NCI-H146 treated with DMSO at 0.1 percent for 48 hours (cell line): ENCODE data around the gene STARD13.

Source experiments
- DNase-seq: peaks from one replicate; lab custom pipeline; 2025; ENCODE audit not compliant: unreplicated experiment; lab: John Stamatoyannopoulos, UW

Gene STARD13

DNA sequence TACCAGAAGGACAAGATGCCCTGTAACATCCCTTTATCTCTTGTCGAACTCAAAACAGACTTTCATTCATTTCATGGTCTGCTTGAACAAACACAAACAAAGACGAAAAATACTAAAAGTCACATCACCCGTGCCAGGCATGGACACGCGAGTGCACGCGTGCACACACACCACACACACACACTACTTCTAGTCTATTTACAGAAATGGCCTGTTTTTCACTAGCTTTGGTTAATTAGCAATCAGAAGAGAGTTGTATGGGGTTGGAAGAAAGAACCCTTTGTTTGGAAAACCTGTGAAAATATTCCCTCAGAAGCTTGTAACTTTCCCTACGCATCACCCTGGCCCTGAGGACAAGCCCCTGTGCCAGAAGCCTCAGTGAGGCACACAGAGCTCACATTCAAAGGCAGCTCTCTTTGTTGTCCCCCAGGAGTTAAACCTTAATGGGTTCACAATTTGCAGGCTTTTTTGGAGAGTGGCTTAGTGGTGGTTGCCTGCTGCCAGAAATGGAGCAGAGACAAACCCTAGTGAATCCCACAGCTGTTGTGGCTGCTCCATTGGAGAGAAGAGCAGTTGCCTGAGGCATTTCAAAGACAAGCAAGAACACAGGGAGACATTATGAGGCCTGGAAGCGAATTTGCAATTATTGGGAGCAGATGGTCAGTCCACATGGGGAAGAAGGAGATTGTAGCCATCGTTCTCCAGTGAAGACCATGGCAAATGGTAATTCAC, 55.9 kb downstream of the STARD13 start:
- DNase-seq: peak; percentile 41

GRCh38 chr13:33228648-33229445, 56.7 kb downstream of the STARD13 start:
- DNase-seq: peak; percentile 58

DNA sequence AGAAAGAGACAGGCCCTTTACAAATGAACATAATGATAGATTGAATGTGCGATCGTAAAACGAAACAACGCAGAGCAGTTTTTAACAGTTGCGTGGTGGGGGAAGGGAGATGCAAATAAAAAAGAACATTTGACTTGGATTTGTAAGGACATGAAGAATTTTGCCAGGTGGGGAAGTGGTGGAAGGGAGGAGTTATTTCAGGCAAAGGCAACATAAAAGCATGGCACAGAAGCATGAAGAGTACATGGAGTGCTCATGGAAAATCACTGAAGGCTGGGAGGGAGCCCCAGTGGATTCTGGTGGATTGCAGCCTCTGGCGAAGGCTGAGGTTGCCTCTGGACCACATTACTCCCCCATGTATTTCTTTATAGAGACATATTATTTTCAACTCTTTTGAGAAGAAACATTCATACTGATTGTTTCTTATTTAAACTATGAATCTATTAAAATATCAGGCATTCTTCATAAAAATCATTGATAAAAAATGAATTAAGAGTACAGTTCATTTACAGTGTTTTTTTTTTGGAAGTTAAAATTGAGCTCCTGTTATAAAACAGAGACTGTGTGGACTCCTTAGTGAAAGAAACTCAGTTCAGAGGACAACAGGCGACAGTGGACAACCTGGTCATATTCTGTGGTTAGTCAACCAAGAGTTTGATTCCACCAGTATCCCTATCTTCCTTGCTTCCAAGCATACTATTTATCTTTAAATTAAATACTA, 57.5 kb downstream of the STARD13 start:
- DNase-seq: no peak

DNA sequence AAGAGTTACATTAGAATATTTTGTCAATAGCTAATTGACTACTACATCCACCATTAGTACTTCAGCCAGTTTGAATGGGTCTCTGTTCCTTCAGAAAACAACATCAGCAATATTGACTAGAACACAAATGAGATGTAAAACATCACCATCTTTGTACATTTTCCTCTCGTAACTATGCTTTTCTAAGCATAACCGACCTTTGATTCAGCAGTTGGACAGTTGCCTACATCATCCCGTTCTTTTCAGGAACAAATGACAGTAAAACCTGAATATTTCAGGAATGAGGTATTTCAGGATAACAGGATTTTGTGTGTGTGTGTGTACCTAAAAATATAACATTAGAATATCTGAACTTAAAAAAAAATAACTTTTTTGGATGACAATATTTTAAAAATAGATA, 60.9 kb downstream of the STARD13 start:
- no peak for DNase-seq

DNA sequence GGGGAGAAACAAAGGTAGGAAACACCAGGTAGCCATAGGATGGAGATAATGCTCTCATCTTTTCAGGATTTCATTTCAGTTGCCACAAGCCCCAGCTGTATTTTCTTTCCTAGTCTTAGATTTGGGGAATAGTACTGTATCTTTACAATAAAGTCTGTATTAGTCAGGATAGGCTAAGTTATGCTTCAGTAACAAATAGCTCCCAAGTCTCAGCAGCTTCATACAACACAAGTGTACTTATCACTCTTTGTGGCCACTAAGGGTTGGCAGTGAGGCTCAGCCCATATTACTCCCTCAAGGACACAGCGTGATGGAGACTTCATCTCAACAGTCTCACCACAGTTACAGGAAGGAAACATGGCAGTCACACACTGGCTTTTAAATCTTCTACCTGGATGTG, 61.4 kb downstream of the STARD13 start:
- DNase-seq: no peak

GRCh38 chr13:33219926-33220325, 65.6 kb downstream of the STARD13 start:
- DNase-seq: no peak

DNA sequence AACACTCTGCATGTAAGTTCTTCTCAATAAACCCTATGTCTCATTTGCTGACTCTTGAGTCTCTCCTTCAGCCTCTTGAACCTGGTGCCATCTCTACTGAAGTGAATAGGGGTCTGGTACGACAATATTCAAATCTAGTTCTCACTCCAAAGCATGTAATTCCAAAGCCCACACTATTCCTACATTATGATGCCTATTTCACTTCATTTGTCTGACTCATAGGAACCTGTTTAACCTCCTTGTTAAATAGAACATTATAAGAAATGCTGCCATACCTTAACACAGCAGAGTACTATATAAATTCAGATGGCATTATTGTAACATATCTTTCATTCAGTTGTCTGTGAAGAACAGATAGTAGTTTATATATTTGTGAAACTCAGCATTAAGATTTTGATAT, 67.1 kb downstream of the STARD13 start:
- no peak for DNase-seq

GRCh38 chr13:33218020-33218419, 67.5 kb downstream of the STARD13 start:
- DNase-seq: no peak

GRCh38 chr13:33217256-33217655, 68.3 kb downstream of the STARD13 start:
- DNase-seq: no peak

DNA sequence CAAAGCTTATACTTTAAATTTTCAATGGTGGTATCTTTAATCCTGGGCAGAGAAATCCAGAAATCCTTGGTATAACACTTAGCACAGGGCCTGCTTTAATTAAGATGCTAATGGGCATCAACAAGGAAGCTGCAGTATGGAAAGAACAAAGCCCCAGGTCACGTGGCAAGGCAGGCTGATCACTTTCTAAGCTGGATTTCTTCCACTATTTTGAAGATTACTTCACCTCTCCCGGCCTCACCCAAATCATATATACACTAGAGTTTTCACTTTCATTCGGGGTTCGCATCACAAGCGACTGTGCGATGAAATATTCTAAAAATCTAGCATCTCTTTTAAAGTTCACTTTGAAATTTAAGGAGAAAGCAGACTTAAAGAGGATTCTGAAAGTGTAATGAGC, 71.8 kb downstream of the STARD13 start:
- DNase-seq: no peak

DNA sequence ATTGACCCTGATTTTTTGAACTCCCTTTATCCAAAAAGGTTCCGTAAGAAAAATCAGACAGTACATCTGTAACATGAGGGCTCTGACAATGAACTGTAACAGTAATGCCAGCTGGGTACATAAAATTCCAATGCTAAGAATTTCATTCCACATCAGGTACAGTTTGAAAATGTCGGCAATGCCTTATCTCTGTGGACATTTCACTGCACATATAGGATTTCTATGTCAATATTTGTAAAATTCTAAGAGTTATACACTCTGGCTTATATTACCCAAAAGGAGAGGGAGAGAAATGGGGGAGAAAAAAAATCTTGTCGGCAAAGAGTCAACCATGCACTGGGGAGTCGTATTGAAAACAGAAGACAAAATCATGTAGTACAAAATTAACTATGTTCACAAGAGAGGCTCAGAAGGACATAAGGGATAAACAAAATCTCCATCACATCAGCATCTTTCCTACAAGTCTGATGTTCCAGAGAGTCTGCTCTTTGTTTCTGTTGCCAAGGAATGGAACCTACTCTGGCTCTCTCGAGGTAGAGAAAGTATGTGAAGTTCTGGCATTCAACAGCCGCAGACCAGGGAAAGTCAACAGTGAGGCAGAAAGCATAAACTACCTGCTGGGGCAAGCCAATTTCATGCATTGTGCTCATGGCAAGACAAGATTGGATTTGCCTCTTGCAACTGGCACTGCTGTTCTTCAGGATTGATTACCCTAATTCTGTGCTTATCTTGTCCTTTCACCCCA, 72.4 kb downstream of the STARD13 start:
- DNase-seq: peak; percentile 54

DNA sequence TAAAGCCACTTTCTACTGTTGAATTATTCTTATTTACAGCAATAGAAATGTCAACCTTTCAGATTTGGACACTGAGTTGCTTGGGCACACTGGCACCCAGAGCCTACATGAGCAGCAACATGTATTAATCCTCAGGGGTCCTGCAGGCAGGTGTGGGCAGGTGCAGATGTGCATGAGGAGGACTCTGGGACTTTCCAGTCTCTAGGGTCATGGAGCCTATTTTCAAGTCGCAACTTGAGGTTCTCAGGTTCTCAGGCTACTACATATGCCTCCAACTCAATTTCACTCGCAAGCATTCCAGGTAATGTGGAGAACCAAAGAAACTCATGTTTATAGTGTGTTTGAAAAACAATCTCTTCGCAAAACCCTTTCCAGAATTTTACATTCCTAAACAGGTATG, 73.2 kb downstream of the STARD13 start:
- DNase-seq: no peak

- DNase-seq: no peak
Measured at GRCh38 chr13:33210090-33210489, 75.5 kb downstream of the STARD13 start.

GRCh38 chr13:33208290-33209220, 77.0 kb downstream of the STARD13 start:
- DNase-seq: no peak

- DNase-seq: no peak
Measured at GRCh38 chr13:33207615-33207961, 78.0 kb downstream of the STARD13 start.

GRCh38 chr13:33206945-33207614, 78.5 kb downstream of the STARD13 start:
- no peak for DNase-seq

GRCh38 chr13:33206425-33206824, 79.1 kb downstream of the STARD13 start:
- DNase-seq: no peak

DNA sequence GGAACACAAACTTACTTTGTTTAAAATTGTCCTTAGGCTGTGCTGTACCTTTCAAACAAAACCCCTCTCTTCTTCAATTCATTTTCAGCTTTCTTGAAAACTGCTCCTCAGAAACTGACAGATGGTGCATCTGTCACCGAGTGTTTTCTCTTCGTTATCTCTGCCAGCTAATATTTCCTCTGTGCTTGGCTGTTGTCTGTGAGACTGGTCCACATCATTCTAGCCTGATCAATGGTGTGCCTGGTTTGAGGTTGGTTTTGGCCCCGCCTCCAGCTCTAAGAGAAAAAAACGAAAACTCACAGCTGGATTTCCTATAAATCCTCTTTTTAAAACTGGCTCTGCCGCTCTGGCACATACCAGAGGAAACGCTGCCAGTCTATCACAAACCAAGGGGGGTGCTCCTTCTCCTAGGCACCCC, 79.7 kb downstream of the STARD13 start:
- DNase-seq: no peak

GRCh38 chr13:33205224-33205623, 80.3 kb downstream of the STARD13 start:
- DNase-seq: no peak
